ENCODE results near the gene OR2M7.
"Not testable (repeated sequence)": the region's sequence is repeated elsewhere in the genome, so short reads cannot be mapped to it uniquely, and the experiment has no call there.

The OR2M7 gene, protein sequence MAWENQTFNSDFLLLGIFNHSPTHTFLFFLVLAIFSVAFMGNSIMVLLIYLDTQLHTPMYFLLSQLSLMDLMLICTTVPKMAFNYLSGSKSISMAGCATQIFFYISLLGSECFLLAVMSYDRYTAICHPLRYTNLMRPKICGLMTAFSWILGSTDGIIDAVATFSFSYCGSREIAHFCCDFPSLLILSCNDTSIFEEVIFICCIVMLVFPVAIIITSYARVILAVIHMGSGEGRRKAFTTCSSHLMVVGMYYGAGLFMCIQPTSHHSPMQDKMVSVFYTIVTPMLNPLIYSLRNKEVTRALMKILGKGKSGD

DNA sequence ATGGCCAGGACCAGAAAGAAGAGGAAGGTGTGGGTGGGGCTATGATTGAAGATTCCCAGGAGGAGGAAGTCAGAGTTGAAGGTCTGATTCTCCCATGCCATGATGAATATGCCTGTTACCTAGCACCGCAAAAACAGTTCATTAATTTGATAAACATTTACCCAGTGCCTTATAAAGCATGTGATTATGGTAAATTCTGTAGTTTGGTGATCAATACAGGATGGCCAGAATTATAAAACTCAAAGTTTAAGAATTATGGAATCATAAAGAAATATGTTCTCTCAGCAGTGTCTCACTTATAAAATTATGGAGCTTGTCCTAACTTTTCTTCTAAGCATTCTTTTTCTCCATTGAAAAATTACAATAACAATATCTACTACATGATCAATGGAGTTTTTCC lies at the start of gene OR2M7:
Gene OR2M7 (minus strand): TSS at position 101 of the 400 bp plus-strand sequence. CDS start 0 bp downstream, at position 101.
- Mint-ChIP-seq H3K27me3 (peaks cover 5% of the 10 kb centered on the region), H3K4me3 (no peak within 1 kb of the TSS), H3K27ac (no peak within 1 kb of the TSS), H3K9me3 (peaks cover 1% of the 10 kb centered on the region), H3K4me1 (no peaks in the 10 kb centered on the region), H3K36me3 (no peaks in the 10 kb centered on the region)
- no peak for ATAC-seq (ENCODE audit: low read depth)
- no peak for DNase-seq (ENCODE audit: low spot score in 2 of 2)

DNA sequence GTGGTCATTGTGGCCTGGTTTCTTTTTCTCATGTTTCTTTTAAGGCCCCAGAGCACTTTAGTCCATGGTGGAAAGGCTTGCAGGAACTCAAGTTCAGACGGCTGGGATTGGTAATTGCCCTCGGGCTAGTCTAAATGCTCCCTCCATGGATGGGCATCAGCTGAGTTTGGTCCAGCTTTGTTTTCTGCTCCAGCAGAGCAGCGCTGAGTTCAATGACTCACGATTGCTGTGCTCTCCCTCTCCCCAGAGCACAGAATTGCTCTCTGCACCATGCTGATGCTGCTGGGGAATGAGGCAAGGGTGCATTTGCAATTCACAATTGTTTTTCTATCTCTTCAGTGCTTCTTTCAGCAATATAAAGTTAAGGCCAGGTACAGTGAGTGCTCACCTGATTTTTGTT lies 49.4 kb upstream of the OR2M7 start:
- no peak for ATAC-seq (ENCODE audit: low read depth)
- no peaks in the 10 kb centered on the region for H3K9me3 Mint-ChIP-seq

DNA sequence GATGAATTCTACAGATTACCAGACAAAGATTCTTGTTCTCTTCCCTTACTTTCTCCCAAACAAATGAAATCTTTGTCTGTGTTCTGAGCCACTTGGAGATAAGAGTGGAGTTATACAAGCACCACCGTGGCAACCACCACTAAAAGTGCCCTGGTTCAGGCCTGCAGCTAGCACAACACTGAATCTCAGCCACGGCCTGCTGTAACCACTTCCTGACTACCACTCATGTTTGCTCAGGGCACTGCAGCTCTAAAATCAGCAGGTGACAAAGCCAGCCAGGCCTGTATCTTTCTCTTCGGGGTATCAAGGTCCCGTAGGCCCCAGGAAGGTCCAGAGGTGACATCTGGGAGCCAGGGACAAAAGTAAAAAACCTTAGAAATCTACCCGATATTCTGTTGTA lies 48.0 kb upstream of the OR2M7 start:
- ATAC-seq (ENCODE audit: low read depth), result no peak
- no peak for DNase-seq (ENCODE audit: low spot score in 2 of 2)
- Mint-ChIP-seq H3K9me3 (no peaks in the 10 kb centered on the region), H3K4me3 (no peak overlapping the region), H3K36me3 (no peaks in the 10 kb centered on the region), H3K27me3 (peaks cover 1% of the 10 kb centered on the region), H3K27ac (no peak overlapping the region), H3K4me1 (no peaks in the 10 kb centered on the region)

More for the DNA sequence above, 49.4 kb upstream of the OR2M7 start:
- Mint-ChIP-seq H3K36me3 (no peaks in the 10 kb centered on the region), H3K27ac (no peak overlapping the region), H3K4me3 (no peak overlapping the region), H3K4me1 (no peaks in the 10 kb centered on the region), H3K27me3 (peaks cover 1% of the 10 kb centered on the region)
- no peak for DNase-seq (ENCODE audit: low spot score in 2 of 2)

DNA sequence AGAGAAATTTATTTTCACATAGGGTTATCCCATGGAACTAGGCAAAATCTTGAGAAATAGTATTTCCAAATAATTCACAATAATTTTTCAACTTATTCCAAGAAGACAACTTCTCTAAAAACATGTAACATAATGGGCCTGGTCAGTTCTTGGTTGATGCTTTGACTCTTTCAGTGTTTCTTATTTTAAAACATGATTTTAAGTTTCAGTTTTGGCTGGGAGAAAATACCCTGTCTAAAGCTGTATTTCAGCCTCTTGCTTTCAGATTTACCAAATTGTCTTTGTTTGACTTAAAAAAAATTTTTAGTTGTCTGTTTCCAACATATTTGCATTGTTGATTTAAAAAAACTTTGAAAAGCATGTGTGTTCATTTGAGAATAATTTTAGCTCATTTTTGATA lies 42.2 kb upstream of the OR2M7 start:
- Mint-ChIP-seq H3K27ac (no peak overlapping the region), H3K36me3 (no peaks in the 10 kb centered on the region), H3K4me3 (no peak overlapping the region), H3K27me3 (peaks cover 8% of the 10 kb centered on the region), H3K9me3 (no peaks in the 10 kb centered on the region), H3K4me1 (no peaks in the 10 kb centered on the region)
- ATAC-seq (ENCODE audit: low read depth) (no peak), DNase-seq (ENCODE audit: low spot score in 2 of 2) (no peak)

DNA sequence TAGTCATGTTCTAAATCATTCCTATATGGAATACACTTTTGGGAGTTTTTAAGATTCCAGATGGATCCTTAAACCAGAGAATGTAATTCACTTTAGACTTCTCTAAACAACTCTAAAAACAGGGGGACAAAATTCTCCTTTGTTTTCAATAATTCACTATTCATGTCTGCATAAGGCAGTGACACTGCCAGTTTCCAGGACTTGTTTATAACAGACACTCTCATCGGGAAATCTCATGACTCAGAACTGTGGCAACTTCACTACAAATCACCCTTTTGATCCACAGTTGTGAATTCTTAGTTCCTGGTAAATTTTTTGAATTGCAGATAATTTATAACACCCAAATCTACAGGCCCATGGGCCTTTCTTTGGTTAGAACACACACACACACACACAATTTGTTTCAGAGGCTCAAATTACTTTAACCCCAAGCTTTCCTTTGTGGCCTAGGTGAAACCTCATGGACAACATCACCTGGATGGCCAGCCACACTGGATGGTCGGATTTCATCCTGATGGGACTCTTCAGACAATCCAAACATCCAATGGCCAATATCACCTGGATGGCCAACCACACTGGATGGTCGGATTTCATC lies 36.9 kb upstream of the OR2M7 start, which contains the start of gene OR2T4:
Gene OR2T4 (plus strand): TSS at position 545 of the 595 bp plus-strand sequence. CDS start 0 bp downstream, at position 545.
- no peak for ATAC-seq (ENCODE audit: low read depth)

DNA sequence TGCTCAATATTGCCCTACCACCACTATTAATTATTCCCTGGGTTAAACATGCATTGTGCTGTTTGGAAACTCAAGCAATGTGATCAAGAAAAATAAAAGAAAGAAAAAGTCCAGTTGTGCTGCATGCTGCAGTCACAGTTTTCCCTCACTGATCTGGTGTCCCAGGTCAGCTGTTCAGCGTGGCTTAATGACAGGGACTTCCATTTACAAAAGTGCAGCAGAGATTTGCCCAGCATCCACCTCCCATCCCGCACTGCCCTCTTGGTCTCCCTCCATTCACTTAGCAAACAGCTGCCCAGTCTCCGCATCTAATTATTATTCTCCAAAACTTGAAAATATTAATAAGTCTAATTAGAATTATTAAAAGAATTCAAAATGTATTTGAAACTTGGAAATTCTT lies 35.0 kb upstream of the OR2M7 start:
- Mint-ChIP-seq H3K27me3 (peaks cover 8% of the 10 kb centered on the region), H3K9me3 (no peaks in the 10 kb centered on the region), H3K4me3 (no peak overlapping the region), H3K36me3 (no peaks in the 10 kb centered on the region), H3K4me1 (no peaks in the 10 kb centered on the region), H3K27ac (no peak overlapping the region)
- DNase-seq (ENCODE audit: low spot score in 2 of 2) (no peak), ATAC-seq (ENCODE audit: low read depth) (no peak)

More for the DNA sequence above, 36.9 kb upstream of the OR2M7 start, which contains the start of gene OR2T4:
- no peak for DNase-seq (ENCODE audit: low spot score in 2 of 2)
- Mint-ChIP-seq H3K36me3 (no peaks in the 10 kb centered on the region), H3K9me3 (no peaks in the 10 kb centered on the region), H3K27ac (no peak within 1 kb of the TSS), H3K4me1 (no peaks in the 10 kb centered on the region), H3K27me3 (peaks cover 8% of the 10 kb centered on the region), H3K4me3 (no peak within 1 kb of the TSS)

DNA sequence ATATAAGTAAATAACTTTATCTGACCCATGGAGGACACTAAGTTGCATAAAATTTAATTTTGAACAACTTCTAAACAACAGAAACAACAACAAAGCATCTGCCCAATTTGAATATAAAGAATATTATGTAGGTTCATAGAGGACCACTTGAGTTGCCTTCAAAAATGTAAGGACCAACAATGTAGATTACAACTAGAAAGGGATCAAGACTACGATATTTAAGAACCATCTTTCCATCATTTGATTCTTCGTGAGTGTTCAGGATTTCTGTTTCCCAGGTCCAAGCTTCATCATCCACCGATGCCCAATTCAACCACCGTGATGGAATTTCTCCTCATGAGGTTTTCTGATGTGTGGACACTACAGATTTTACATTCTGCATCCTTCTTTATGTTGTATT lies 24.1 kb upstream of the OR2M7 start, which contains the start of gene OR14C36:
Gene OR14C36 (plus strand): TSS at position 301 of the 400 bp plus-strand sequence. CDS start 0 bp downstream, at position 301.
- no peak within 1 kb of the TSS for H3K27ac Mint-ChIP-seq
- H3K4me1 Mint-ChIP-seq, result no peaks in the 10 kb centered on the region
- DNase-seq (ENCODE audit: low spot score in 2 of 2) (no peak), ATAC-seq (ENCODE audit: low read depth) (no peak)
- peaks cover 9% of the 10 kb centered on the region for H3K27me3 Mint-ChIP-seq
- no peak within 1 kb of the TSS for H3K4me3 Mint-ChIP-seq
- H3K9me3 Mint-ChIP-seq, result no peaks in the 10 kb centered on the region
- no peaks in the 10 kb centered on the region for H3K36me3 Mint-ChIP-seq

DNA sequence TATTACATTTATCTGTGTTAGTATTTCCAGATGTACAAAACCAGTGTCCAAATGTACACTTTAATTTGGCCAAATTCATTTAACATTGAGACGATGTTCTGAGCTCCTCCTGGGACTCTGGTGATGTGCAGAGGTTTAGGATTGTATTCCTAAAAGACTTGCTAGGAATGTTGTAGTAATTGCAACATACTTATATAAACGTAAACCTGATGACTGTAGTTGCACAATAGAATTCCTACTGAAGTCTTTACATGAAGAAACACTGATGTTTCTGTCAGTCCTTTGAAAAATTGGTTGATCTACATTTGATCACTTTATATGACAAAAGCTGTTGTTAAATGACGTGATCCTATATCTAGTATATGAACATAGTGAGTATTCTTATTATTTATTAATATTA lies 19.1 kb upstream of the OR2M7 start:
- Mint-ChIP-seq H3K4me1 (no peaks in the 10 kb centered on the region), H3K36me3 (no peaks in the 10 kb centered on the region), H3K27ac (no peak overlapping the region), H3K4me3 (no peak overlapping the region), H3K27me3 (peaks cover 5% of the 10 kb centered on the region), H3K9me3 (no peaks in the 10 kb centered on the region)
- ATAC-seq (ENCODE audit: low read depth), result no peak
- DNase-seq (ENCODE audit: low spot score in 2 of 2), result no peak

DNA sequence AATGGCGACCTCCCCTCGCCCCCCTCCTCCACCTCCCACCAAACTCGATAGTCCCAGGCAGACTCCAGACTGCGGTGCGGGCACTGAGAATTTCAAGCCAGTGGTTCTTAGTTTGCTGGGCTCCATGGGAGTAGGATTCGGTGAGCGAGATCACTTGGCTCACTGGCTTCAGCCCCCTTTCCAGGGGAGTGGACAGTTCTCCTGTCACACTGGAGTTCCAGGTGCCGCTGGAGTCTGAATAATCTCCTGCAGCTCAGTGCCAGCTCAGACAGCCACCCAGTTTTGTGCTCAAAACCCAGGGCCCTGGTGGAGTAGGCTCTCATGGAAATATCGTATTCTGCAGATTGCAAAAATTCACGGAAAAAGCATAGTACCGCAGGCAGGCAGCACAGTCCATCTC lies 7.6 kb downstream of the OR2M7 start:
- no peak for ATAC-seq (ENCODE audit: low read depth)
- Mint-ChIP-seq H3K36me3 (peaks cover 3% of the 10 kb centered on the region), H3K9me3 (peaks cover 17% of the 10 kb centered on the region), H3K27me3 (peaks cover 10% of the 10 kb centered on the region), H3K27ac (no peak overlapping the region), H3K4me1 (no peaks in the 10 kb centered on the region), H3K4me3 (no peak overlapping the region)
- DNase-seq (ENCODE audit: low spot score in 2 of 2), result no peak

DNA sequence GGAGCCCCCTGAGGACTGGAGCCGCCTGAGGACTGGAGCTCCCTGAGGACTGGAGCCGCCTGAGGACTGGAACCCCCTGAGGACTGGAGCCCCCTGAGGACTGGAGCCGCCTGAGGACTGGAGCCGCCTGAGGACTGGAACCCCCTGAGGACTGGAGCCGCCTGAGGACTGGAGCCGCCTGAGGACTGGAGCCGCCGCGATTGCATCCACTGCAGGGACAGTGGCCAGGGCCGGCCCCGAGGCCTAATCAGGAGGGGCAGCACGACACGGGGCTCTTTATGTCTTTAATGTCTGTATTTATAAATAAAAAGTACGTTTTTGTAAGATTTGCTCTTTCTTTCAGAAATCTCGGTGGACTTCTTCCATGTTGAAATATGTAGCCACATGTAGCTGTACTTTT lies 17.6 kb downstream of the OR2M7 start:
- not testable (repeated sequence) for H3K27me3 Mint-ChIP-seq; DNase-seq (ENCODE audit: low spot score in 2 of 2); H3K4me1 Mint-ChIP-seq; H3K9me3 Mint-ChIP-seq; ATAC-seq (ENCODE audit: low read depth); H3K36me3 Mint-ChIP-seq; H3K27ac Mint-ChIP-seq; H3K4me3 Mint-ChIP-seq

DNA sequence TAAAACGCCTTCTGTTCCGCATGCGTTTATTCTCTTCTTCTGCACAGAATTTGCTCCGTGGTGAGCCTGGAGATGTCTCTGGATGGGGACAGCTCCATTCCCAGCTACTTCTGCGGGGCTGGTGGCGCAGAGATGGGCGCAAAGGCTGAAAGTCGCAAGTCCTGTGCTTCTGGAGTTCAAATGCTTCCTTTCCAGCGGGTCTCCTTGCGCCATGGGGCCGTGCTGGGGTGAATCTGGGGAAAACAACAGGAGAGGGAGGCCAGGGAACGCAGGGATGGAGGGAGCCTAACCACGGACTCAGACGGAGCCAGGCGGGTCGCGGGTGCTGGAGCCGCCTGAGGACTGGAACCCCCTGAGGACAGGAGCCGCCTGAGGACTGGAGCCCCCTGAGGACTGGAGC lies 18.3 kb downstream of the OR2M7 start:
- H3K9me3 Mint-ChIP-seq, result no peaks in the 10 kb centered on the region
- no peak overlapping the region for H3K27ac Mint-ChIP-seq
- H3K36me3 Mint-ChIP-seq, result no peaks in the 10 kb centered on the region
- H3K27me3 Mint-ChIP-seq, result peaks cover 3% of the 10 kb centered on the region
- DNase-seq (ENCODE audit: low spot score in 2 of 2) (no peak), ATAC-seq (ENCODE audit: low read depth) (no peak)
- no peaks in the 10 kb centered on the region for H3K4me1 Mint-ChIP-seq
- no peak overlapping the region for H3K4me3 Mint-ChIP-seq

DNA sequence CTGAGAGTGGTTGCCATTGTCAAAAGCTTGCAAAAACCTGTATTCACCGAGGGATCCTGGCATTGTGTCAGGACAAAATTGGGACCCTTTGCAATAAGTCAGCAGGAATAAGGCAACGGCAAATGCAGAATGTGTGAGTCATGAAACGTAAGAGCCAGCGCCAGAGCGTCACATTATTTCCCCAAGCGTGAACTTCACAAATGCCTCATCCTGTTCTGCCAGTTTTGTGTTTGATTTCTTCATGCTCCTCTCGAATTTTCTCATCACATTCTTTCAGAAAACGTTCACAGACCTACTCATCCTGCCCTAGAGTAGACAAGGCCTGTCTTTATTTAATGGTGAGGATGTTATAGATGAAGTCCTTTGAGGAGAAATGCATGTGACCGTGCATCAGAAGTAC lies 18.7 kb downstream of the OR2M7 start:
- not testable (repeated sequence) for H3K27me3 Mint-ChIP-seq

DNA sequence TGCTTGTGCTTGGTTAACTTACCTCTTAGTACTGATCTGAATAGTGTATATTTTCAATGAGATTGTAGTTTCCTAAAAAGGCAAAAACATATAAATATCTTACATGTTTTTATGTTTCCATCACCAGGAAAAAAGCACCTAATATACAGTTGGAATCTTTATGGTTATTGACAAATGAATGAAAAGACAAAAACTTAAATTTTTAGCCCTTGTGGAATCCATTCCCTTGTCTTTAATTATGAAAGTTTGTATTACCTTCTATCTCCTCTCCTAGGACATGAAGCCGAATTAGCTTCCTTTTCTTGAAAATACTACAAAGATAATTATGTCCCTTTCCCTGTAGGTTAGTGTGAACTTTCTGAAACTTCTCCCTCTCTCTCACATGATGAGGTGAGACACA lies 21.0 kb downstream of the OR2M7 start, which contains the start of gene OR2T12:
Gene OR2T12 (minus strand): TSS at position 101 of the 400 bp plus-strand sequence. CDS start 7,846 bp downstream, outside the sequence.
- Mint-ChIP-seq H3K36me3 (no peaks in the 10 kb centered on the region), H3K4me1 (no peaks in the 10 kb centered on the region), H3K27ac (no peak within 1 kb of the TSS), H3K4me3 (no peak within 1 kb of the TSS), H3K9me3 (no peaks in the 10 kb centered on the region), H3K27me3 (peaks cover 5% of the 10 kb centered on the region)
- ATAC-seq (ENCODE audit: low read depth) (no peak), DNase-seq (ENCODE audit: low spot score in 2 of 2) (no peak)

More for the DNA sequence above, 18.7 kb downstream of the OR2M7 start:
- not testable (repeated sequence) for H3K27ac Mint-ChIP-seq; ATAC-seq (ENCODE audit: low read depth); H3K4me1 Mint-ChIP-seq; H3K4me3 Mint-ChIP-seq; DNase-seq (ENCODE audit: low spot score in 2 of 2); H3K9me3 Mint-ChIP-seq; H3K36me3 Mint-ChIP-seq

DNA sequence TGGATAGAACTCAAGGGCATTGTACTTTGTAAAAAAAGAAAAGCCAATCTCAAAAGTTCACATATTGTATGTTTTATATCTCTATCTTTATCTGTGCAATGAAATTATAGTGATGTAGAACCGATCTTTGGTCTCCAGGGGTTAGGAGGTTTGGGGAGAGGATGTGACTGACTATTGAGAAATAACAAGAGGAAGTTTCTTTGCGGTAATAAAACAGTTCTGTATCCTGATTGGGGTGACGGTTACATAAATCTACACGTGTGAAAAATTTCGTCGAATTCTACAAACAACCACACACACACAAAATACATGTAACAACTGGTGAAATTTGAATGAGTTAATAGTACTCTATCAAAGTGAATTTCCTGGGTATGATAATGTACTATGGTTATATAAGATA lies 36.0 kb downstream of the OR2M7 start:
- Mint-ChIP-seq H3K27ac (no peak overlapping the region), H3K36me3 (no peaks in the 10 kb centered on the region)

More for the DNA sequence above, 36.0 kb downstream of the OR2M7 start:
- ATAC-seq (ENCODE audit: low read depth), result no peak
- Mint-ChIP-seq H3K27me3 (no peaks in the 10 kb centered on the region), H3K9me3 (peaks cover 2% of the 10 kb centered on the region), H3K4me3 (no peak overlapping the region), H3K4me1 (peaks cover 4% of the 10 kb centered on the region)
- DNase-seq (ENCODE audit: low spot score in 2 of 2), result no peak

Measured in memory B cell (primary cell).